ENCODE results near the gene CGRRF1.

CGRRF1 gene

GRCh38 chr14:54577977-54578376 lies 68.3 kb downstream of the CGRRF1 start:
- no peak for DNase-seq
- no peak for ATAC-seq

DNA sequence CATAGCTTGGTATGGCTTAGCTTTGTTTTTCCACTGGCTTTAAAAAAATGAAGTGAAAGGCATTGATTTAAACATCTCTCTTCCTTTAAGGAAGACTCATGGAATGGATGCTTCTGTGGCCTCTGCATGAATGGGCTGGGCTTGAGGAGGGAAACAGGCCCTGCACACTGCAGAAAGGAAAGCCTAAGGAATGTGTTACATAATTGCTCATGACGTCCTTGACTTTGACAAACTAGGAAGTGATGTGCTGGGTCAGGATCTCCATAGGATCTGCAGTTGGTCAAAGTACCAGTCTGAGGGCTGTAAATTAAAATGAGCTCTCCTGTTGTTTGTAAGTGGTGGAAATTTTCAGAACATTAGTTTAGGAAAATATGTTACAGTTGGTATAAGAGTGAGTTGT lies 69.9 kb downstream of the CGRRF1 start:
- no peak for DNase-seq
- no peak for ATAC-seq

- no peak for ATAC-seq
- no peak for DNase-seq
These were observed 71.2 kb downstream of the CGRRF1 start for GRCh38 chr14:54580933-54581332.

DNA sequence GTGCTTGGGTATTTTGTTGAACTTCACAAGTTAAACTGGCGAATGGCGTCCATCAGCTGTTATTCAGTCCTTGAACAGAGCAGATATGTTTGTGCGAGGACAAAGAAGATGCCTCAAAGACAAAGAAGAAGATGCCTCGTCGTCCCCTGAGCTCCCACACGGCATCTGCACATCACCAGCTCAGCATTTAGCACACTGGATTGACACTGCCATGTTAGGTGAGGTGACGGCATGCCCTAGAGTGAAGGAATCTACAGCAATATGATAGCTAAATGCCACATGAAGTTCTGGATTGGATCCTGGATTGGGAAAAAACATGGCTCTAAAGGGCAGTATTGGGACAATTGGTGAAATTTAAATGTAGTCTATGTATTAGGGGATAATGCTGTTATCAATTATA lies 72.6 kb downstream of the CGRRF1 start:
- ATAC-seq (no peak), DNase-seq (no peak)

GRCh38 chr14:54584097-54584496 lies 74.4 kb downstream of the CGRRF1 start:
- no peak for DNase-seq
- no peak for ATAC-seq

DNA sequence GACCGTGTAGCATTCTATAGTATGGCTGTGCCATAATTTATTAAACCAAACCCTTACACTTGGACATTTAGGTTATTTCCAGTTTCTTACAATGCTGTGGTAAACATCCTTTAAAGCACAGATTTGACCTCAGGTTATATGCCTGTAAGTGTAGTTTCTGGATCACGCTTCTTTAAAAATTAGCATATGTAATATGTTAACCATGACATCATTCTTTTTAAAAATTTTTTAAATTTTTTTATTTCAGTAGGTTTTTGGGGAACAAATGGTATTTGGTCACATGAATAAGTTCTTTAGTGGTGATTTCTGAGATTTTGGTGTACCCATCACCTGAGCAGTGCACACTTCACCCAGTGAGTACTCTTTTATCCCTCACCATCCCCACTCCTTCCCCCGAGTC lies 75.5 kb downstream of the CGRRF1 start:
- ATAC-seq, result no peak

More for the DNA sequence above, 75.5 kb downstream of the CGRRF1 start:
- no peak for DNase-seq

Measured in stimulated activated naive CD8-positive, alpha-beta T cell treated with anti-CD3 and anti-CD28 coated beads, Interleukin-15, Interleukin-2, amounts not matched to agents 100 U/mL and 50 U/mL, for 24 hours (primary cell).